ENCODE measurements around the gene KRT7.

GRCh38 chr12:52210186-52210924 is 22.7 kb upstream of the KRT7 start:
- TF ChIP-seq POLR2AphosphoS5 (IDR thresholded peaks at IDR 0.05; ENCODE audit: low read depth, low read length) (no peak), REST (IDR thresholded peaks at IDR 0.05; ENCODE audit: insufficient read depth in 1 of 2, low read depth in 2 of 2, low read length in 2 of 2) (no peak), SIN3A (IDR thresholded peaks at IDR 0.05; ENCODE audit: borderline replicate concordance, insufficient read depth, low read length) (no peak), TAF1 (IDR thresholded peaks at IDR 0.05; ENCODE audit: borderline replicate concordance, insufficient read depth, low read length) (no peak), FOXP2 (optimal IDR thresholded peaks at IDR 0.05; ENCODE audit: borderline replicate concordance, extremely low read depth, extremely low read length, insufficient read depth) (no peak)
